ENCODE results near the gene KIF17.
A peak's percentile ranks its signal among the peaks of the same experiment; 100 is the strongest.

The KIF17 gene

GRCh38 chr1:20742671-20743070, 24.9 kb upstream of the KIF17 start:
- no peak for TF ChIP-seq CTCF (IDR thresholded peaks at IDR 0.05; ENCODE audit: borderline replicate concordance, control extremely low read depth, extremely low read depth, insufficient read depth, missing control alignments)
- no peak for DNase-seq (ENCODE audit: low spot score)
- in situ Hi-C loops (cut with MboI; ENCODE audit: low sequenced_read_pairs, unreplicated experiment): no loop called here

- in situ Hi-C loops (cut with MboI; ENCODE audit: low sequenced_read_pairs, unreplicated experiment): no loop called here
These were observed 23.0 kb upstream of the KIF17 start for GRCh38 chr1:20740781-20741180.

GRCh38 chr1:20739225-20739624, 21.4 kb upstream of the KIF17 start:
- DNase-seq (ENCODE audit: low spot score): no peak
- TF ChIP-seq CTCF (IDR thresholded peaks at IDR 0.05; ENCODE audit: borderline replicate concordance, control extremely low read depth, extremely low read depth, insufficient read depth, missing control alignments): no peak
- in situ Hi-C loops (cut with MboI; ENCODE audit: low sequenced_read_pairs, unreplicated experiment): no loop called here

More at GRCh38 chr1:20740781-20741180, 23.0 kb upstream of the KIF17 start:
- TF ChIP-seq CTCF (IDR thresholded peaks at IDR 0.05; ENCODE audit: borderline replicate concordance, control extremely low read depth, extremely low read depth, insufficient read depth, missing control alignments): no peak
- DNase-seq (ENCODE audit: low spot score): no peak

GRCh38 chr1:20735581-20736111, 17.8 kb upstream of the KIF17 start:
- no peak for DNase-seq (ENCODE audit: low spot score)
- TF ChIP-seq CTCF (IDR thresholded peaks at IDR 0.05; ENCODE audit: borderline replicate concordance, control extremely low read depth, extremely low read depth, insufficient read depth, missing control alignments): no peak
- in situ Hi-C loops (cut with MboI; ENCODE audit: low sequenced_read_pairs, unreplicated experiment): no loop called here

GRCh38 chr1:20733360-20733975, 15.7 kb upstream of the KIF17 start:
- in situ Hi-C loops (cut with MboI; ENCODE audit: low sequenced_read_pairs, unreplicated experiment): no loop called here
- TF ChIP-seq CTCF (IDR thresholded peaks at IDR 0.05; ENCODE audit: borderline replicate concordance, control extremely low read depth, extremely low read depth, insufficient read depth, missing control alignments): no peak
- no peak for DNase-seq (ENCODE audit: low spot score)

- DNase-seq (ENCODE audit: low spot score): peak; percentile 79
- in situ Hi-C loops (cut with MboI; ENCODE audit: low sequenced_read_pairs, unreplicated experiment): no loop called here
- no peak for TF ChIP-seq CTCF (IDR thresholded peaks at IDR 0.05; ENCODE audit: borderline replicate concordance, control extremely low read depth, extremely low read depth, insufficient read depth, missing control alignments)
These were observed 15.0 kb upstream of the KIF17 start, which contains the start of gene SH2D5 for GRCh38 chr1:20732588-20733359. Gene SH2D5, minus strand, starts transcription at chr1:20732703. Its CDS starts 4,659 bp downstream, at chr1:20728044.

All from GM13976 (cell line).